Brain microvascular endothelial cell (primary cell): ENCODE measurements around the gene CNTNAP2.

Source experiments
- DNase-seq: peaks from one replicate; pipeline ENCODE4 v3.0.0-alpha.2; 2020
- H3K27ac ChIP-seq: fragments of 250-450 bp; sonication (Bioruptor Pico); 2 replicates; pipeline ENCODE4 v1.5.1; 2020; ENCODE audit warnings: mild to moderate bottlenecking, moderate library complexity
- H3K27me3 ChIP-seq: fragments of 250-450 bp; sonication (Bioruptor Pico); replicated peaks from 2 replicates; pipeline ENCODE4 v1.5.1; 2020; ENCODE audit warnings: mild to moderate bottlenecking
- H3K36me3 ChIP-seq: fragments of 250-450 bp; sonication (Bioruptor Pico); replicated peaks from 2 replicates; pipeline ENCODE4 v1.5.1; 2020; ENCODE audit warnings: mild to moderate bottlenecking
- H3K4me3 ChIP-seq: 2 replicates; pipeline ENCODE4 v1.5.1; 2011; ENCODE audit warnings: low read depth, mild to moderate bottlenecking, control low read depth, low read length, moderate library complexity
- CTCF ChIP-seq: IDR thresholded peaks from 2 replicates; pipeline ENCODE4 v1.5.1; 2011; ENCODE audit warnings: low read depth, mild to moderate bottlenecking, moderate library complexity, low read length, control low read depth, inconsistent platforms; ENCODE audit errors: missing control alignments
- in situ Hi-C: cut with HindIII; loops from 2 replicates; pipeline ENCODE4 v1.10.0; 2017; ENCODE audit warnings: low sequenced_read_pairs, low pct_ligation_motif_present

The CNTNAP2 gene

GRCh38 chr7:147540743-147541142, 1424.1 kb downstream of the CNTNAP2 start:
- TF ChIP-seq CTCF = no peak
- in situ Hi-C loops = no loop called here
- H3K27me3 ChIP-seq = no peaks in the 10 kb centered on the region
- no peak overlapping the region for H3K4me3 ChIP-seq
- H3K27ac ChIP-seq = no peak overlapping the region
- H3K36me3 ChIP-seq = no peaks in the 10 kb centered on the region
- DNase-seq = no peak

- H3K27ac ChIP-seq = no peak overlapping the region
- H3K27me3 ChIP-seq = no peaks in the 10 kb centered on the region
- TF ChIP-seq CTCF = no peak
- in situ Hi-C loops = no loop called here
- H3K4me3 ChIP-seq = no peak overlapping the region
- no peak for DNase-seq
- H3K36me3 ChIP-seq = no peaks in the 10 kb centered on the region
Measured at GRCh38 chr7:147541261-147541660, 1424.7 kb downstream of the CNTNAP2 start.

- H3K27ac ChIP-seq = no peak overlapping the region
- no peak overlapping the region for H3K4me3 ChIP-seq
- no peaks in the 10 kb centered on the region for H3K27me3 ChIP-seq
- in situ Hi-C loops = no loop called here
- no peaks in the 10 kb centered on the region for H3K36me3 ChIP-seq
- DNase-seq = no peak
- TF ChIP-seq CTCF = peak; percentile 78
Measured at GRCh38 chr7:147547252-147547897, 1430.8 kb downstream of the CNTNAP2 start.

GRCh38 chr7:147556317-147556716, 1439.7 kb downstream of the CNTNAP2 start:
- no peaks in the 10 kb centered on the region for H3K27me3 ChIP-seq
- no peak overlapping the region for H3K4me3 ChIP-seq
- H3K36me3 ChIP-seq = no peaks in the 10 kb centered on the region
- no peak overlapping the region for H3K27ac ChIP-seq
- in situ Hi-C loops = no loop called here
- DNase-seq = no peak
- no peak for TF ChIP-seq CTCF

GRCh38 chr7:147563669-147564068, 1447.1 kb downstream of the CNTNAP2 start:
- no peak overlapping the region for H3K27ac ChIP-seq
- no peak for TF ChIP-seq CTCF
- in situ Hi-C loops = no loop called here
- no peaks in the 10 kb centered on the region for H3K36me3 ChIP-seq
- DNase-seq = no peak
- no peaks in the 10 kb centered on the region for H3K27me3 ChIP-seq
- no peak overlapping the region for H3K4me3 ChIP-seq
